ENCODE data around the gene HABP4.

The HABP4 gene

DNA sequence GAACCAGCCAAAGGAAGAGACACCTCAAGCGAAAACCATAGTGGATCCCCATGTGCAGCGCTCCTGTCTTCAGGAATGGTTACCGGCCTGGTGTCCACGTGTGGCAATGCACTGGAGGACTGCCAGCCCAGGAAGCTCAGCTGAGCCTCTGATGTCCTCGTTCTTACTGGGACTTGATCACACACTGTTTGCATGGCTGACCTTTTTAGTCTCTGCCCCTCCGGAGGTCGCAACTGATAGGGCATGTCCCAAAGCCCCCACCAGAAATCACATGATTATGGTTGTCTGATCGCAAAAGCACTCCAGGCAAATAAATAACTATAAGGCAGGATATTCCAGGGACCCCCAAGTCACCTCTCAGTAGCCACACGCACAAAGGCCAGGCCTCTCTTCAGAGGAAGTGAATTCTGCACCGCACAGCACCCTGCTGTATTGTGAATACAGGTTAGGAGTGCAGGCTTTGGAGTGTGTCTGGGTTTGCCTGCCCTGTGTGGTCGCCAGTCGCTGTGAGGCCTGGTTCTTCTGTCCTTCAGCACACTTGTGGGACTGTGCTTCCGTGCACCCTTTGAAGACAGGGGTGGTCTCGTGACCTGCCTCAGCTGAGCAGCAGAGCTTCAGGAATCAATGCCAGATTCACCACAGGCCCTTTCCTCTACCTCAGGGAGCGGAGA, 13.4 kb upstream of the HABP4 start:
- TF ChIP-seq CTCF (IDR thresholded peaks at IDR 0.05; ENCODE audit: borderline replicate concordance, insufficient read depth, low read depth, low read length), result no peak
- H3K4me3 ChIP-seq (ENCODE audit: low read depth, low read length), result no peak overlapping the region

- TF ChIP-seq CTCF (IDR thresholded peaks at IDR 0.05; ENCODE audit: borderline replicate concordance, insufficient read depth, low read depth, low read length), result no peak
- H3K4me3 ChIP-seq (ENCODE audit: low read depth, low read length), result no peak overlapping the region
These were observed 12.5 kb upstream of the HABP4 start for GRCh38 chr9:96437454-96437853.

GRCh38 chr9:96440671-96441199, 9.2 kb upstream of the HABP4 start:
- no peak for TF ChIP-seq CTCF (IDR thresholded peaks at IDR 0.05; ENCODE audit: borderline replicate concordance, insufficient read depth, low read depth, low read length)
- no peak overlapping the region for H3K4me3 ChIP-seq (ENCODE audit: low read depth, low read length)

GRCh38 chr9:96441798-96442445, 8.0 kb upstream of the HABP4 start:
- H3K4me3 ChIP-seq (ENCODE audit: low read depth, low read length), result no peak overlapping the region
- peak; percentile 54; the same call in 1 of the 2 replicates for TF ChIP-seq CTCF (IDR thresholded peaks at IDR 0.05; ENCODE audit: borderline replicate concordance, insufficient read depth, low read depth, low read length)

DNA sequence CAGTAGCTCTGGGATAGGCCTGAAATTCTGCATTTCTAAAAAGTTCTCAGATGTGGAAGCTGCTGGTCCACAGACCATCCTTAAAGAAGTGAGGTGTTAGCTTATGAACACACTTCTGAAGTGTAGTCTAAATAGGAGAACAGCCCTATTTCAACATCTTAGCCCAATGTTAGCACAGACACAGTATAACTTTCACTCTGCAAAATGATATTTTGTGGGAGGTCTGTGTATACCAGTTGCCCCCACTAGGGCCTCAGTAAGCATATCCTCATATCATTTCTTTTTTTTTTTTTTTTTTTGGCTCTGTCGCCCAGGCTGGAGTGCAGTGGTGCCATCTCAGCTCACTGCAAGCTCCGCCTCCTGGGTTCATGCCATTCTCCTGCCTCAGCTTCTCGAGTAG, 7.5 kb upstream of the HABP4 start:
- H3K4me3 ChIP-seq (ENCODE audit: low read depth, low read length), result no peak overlapping the region
- no peak for TF ChIP-seq CTCF (IDR thresholded peaks at IDR 0.05; ENCODE audit: borderline replicate concordance, insufficient read depth, low read depth, low read length)

- no peak overlapping the region for H3K4me3 ChIP-seq (ENCODE audit: low read depth, low read length)
- no peak for TF ChIP-seq CTCF (IDR thresholded peaks at IDR 0.05; ENCODE audit: borderline replicate concordance, insufficient read depth, low read depth, low read length)
These were observed 2.6 kb upstream of the HABP4 start for GRCh38 chr9:96447406-96447805.

Data from GM12875 (cell line).